Hematopoietic multipotent progenitor cell treated with erythropoietin and hydrocortisone succinate and interleukin-3 and kit ligand, for 8 days (in vitro differentiated cells): ENCODE measurements around the gene ZNF674.
"Not testable (repeated sequence)": the region's sequence is repeated elsewhere in the genome, so short reads cannot be mapped to it uniquely, and the experiment has no call there.

Experiments used
- DNase-seq: peaks from one replicate; pipeline ENCODE4 v3.0.0-alpha.2; 2015

ZNF674 gene

GRCh38 chrX:46567388-46567787, 22.2 kb upstream of the ZNF674 start:
- DNase-seq: no peak

GRCh38 chrX:46561824-46562657, 16.8 kb upstream of the ZNF674 start:
- DNase-seq: peak; percentile 82

- no peak for DNase-seq
Observed at GRCh38 chrX:46559062-46559461, 13.8 kb upstream of the ZNF674 start.

GRCh38 chrX:46554942-46555341, 9.7 kb upstream of the ZNF674 start:
- peak; percentile 25 for DNase-seq

- DNase-seq: no peak
Observed at GRCh38 chrX:46553935-46554334, 8.7 kb upstream of the ZNF674 start.

- no peak for DNase-seq
Observed at GRCh38 chrX:46551494-46552128, 6.4 kb upstream of the ZNF674 start.

DNA sequence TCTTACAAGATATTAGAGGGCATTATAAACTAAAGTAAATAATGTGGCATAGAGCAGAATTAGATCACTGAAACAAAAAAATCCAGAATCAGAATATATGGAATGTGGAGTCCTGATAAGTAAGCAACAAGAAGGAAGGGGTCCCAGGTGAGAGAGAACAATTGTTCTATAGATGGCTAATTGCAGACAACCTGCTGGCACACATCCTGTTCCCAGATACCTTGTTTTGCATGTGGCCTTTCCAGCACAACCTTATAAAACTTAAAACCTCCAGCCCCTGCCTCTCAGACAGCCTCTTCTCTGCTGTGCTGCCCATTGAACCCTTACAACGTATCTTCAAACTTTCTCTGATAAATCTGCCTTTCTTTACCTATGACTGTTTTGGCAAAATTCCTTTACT, 4.7 kb upstream of the ZNF674 start:
- DNase-seq: no peak

GRCh38 chrX:46547857-46548256, 2.6 kb upstream of the ZNF674 start:
- DNase-seq: no peak

DNA sequence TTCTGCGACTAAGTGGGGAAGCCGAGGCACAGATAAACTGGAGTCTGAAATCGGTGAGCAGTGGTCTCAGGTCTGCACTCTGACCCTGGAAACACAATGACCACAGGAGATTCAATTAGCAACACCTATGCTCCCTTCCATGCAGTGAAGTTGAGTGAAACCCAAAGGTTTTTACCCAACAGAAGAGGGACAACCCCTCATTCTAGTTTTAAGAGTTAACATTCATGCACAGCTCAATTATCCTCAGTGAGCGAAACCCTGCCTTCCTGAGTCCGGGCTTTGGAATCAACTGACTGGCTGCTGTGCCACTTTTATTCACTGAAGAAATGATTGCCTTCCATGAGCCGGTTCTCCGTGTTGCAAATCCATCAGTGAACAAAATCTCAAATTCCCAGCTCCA, 694 bp downstream of the ZNF674 start:
- DNase-seq: not testable (repeated sequence)

GRCh38 chrX:46543441-46543840, 1.8 kb downstream of the ZNF674 start:
- DNase-seq: no peak

- DNase-seq: peak; percentile 54
Observed at GRCh38 chrX:46531442-46531841, 13.8 kb downstream of the ZNF674 start.

DNA sequence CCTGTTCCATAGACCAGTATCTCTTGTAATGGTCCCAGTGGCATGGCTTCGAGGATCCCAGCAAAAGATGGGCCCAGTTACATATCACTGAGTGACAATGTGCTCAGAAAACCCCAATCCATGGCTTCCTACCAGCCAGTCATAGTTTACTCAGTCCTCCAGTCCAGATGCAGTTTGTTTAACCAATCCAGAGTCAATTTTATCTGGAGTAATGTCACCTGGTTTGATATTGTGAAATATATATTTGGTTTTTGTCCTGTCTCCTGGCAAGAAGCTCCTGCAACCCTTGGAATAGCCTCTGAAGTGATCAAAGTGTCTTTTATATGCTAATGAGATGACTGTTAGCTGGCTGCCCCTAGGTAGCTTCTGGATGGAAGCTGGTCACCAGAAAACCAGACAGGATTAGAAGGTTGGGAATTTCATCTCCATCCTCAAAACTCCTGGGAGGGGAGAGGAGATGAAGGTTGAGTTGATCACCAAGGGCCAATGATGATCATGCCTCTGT, 14.8 kb downstream of the ZNF674 start:
- not testable (repeated sequence) for DNase-seq

DNA sequence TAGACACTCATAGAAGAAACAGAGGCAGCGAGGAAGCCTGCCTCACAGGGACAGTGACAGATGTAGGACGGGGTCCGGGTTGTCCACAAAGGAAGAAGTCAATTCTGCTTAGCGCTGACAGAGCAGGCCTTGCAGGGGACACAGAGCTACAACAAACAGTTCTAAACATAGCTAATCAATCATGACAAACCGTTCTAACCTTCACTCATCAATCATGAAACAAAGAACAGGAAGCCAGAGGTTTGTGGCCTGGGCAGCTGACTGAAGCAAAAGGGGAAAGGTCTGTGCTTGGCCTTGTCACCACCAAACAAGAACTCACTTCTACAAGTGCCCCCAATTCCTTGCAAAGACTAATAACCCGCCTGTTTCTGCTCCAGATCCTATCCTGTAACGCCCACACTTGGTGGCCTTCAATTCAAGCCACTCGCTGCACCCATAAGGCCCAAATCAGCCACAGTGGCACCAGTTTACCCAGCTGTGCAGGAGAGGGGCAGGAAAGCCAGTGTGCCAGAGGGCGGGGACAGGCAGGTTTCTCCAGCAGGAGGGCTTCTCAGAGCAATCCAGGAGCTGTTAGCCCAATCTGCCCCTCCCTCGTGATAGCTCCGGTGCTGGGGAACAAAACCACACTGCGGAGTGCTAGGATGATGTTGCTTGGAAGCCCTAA, 15.3 kb downstream of the ZNF674 start:
- not testable (repeated sequence) for DNase-seq

DNA sequence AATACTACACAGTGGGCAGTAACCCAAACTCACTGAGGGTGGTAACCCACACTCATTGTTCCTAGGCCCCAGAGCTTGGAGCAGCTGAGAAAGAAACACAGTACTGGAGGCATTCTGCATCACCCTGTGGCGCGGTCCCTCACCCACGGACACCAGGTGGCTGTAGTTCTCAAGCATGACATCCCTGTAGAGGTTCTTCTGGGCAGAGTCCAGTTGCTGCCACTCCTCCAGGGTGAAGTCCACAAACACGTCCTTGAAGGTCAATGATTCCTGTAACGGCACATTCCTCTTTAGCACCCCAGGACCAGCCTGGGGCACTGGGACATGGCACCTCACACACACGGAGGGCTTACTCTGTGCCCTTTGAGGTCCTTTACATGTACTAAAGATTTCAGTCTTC, 16.6 kb downstream of the ZNF674 start:
- DNase-seq: not testable (repeated sequence)

GRCh38 chrX:46506076-46506475, 39.1 kb downstream of the ZNF674 start:
- DNase-seq: no peak

DNA sequence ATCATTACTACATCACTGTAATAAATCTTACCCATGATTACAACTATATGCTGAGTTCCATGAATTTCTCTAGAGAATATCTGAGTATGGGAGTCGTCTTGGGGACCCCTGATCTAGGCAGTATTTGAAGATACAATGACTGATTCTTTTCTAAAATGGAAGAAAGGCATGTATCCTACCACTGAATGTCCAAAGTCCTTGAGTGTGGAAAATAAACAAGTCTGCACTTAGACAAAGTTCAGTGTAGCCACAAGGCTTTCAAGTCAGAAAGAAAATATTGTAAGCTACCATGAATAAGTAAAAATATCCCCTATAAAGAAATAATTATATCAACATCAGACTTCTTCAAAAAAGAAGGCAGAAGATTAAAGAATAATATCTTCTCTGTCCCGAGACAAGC, 42.4 kb downstream of the ZNF674 start:
- no peak for DNase-seq

- DNase-seq: no peak
Observed at GRCh38 chrX:46500054-46500453, 45.2 kb downstream of the ZNF674 start.

GRCh38 chrX:46488712-46489111, 56.5 kb downstream of the ZNF674 start:
- DNase-seq: no peak

GRCh38 chrX:46485897-46486296, 59.3 kb downstream of the ZNF674 start:
- no peak for DNase-seq

DNA sequence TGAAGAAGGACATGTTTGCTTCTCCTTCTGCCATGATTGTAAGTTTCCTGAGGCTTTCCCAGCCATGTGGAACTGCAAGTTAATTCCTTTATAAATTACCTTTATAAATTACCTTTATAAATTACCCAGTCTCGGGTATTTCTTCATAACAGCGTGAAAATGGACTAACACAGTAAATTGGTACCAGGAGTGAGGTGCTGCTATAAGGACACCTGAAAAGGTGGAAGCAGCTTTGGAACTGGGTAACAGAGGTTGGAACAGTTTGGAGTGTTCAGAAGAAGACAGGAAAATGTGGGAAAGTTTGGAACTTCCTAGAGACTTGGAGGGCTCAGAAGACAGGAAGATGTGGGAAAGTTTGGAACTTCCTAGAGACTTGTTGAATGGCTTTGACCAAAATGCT, 66.6 kb downstream of the ZNF674 start:
- not testable (repeated sequence) for DNase-seq

GRCh38 chrX:46477435-46477834, 67.8 kb downstream of the ZNF674 start:
- peak; percentile 1 for DNase-seq

DNA sequence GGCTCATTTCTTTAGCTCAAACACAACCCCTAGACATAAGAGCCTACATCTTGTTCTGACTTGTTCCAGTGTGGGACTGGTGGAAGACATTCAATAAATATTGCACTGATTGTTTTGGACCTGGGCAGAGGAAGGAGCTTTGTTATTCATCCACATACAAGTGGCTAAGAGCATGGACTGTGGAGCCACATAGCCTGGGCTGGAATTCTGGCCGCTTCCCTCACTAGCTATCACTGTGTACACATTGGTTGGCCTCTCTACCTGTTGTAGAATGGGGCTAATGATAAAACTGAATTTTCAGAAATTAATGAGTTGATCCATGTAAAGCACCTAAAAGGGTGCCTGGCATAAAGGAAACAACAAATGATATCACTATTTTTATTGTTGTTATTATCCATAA, 80.0 kb downstream of the ZNF674 start:
- DNase-seq: no peak

DNA sequence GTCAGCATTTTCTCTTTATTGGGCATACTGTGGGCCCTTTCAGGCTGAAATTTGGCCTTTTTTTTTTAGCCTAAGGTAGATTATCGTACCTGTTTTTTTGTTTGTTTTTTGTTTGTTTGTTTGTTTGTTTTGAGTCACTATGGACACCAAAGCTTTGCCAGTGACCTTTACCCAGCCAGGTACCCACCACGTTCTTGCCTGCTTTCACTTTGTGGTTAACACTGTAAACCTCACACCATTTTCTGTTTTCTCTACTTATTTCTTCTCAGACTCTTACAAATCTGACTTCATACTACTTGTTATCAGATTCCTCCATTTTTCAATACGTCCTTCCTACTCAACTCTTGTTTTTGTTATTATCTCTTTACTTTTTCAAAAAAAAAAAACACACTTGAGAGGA, 81.5 kb downstream of the ZNF674 start:
- no peak for DNase-seq
